GM12865 (cell line): ENCODE results near the gene KLRG1.

Experiments used
- DNase-seq: peaks from one replicate; pipeline ENCODE4 v3.0.0; 2010; ENCODE audit warnings: low read depth
- H3K4me3 ChIP-seq: 2 replicates; pipeline ENCODE4 v1.5.1; 2011; ENCODE audit warnings: mild to moderate bottlenecking, low read depth, low read length, control low read depth
- TF ChIP-seq, protein P1 (sequence below): IDR thresholded peaks from 2 replicates; pipeline ENCODE4 v1.5.1; 2011; ENCODE audit warnings: low read length, control low read depth, low read depth, inconsistent platforms; ENCODE audit not compliant: insufficient read depth; ENCODE audit errors: missing control alignments

KLRG1 gene

GRCh38 chr12:9037431-9037830, 48.1 kb downstream of the KLRG1 start:
- TF ChIP-seq, protein P1, sequence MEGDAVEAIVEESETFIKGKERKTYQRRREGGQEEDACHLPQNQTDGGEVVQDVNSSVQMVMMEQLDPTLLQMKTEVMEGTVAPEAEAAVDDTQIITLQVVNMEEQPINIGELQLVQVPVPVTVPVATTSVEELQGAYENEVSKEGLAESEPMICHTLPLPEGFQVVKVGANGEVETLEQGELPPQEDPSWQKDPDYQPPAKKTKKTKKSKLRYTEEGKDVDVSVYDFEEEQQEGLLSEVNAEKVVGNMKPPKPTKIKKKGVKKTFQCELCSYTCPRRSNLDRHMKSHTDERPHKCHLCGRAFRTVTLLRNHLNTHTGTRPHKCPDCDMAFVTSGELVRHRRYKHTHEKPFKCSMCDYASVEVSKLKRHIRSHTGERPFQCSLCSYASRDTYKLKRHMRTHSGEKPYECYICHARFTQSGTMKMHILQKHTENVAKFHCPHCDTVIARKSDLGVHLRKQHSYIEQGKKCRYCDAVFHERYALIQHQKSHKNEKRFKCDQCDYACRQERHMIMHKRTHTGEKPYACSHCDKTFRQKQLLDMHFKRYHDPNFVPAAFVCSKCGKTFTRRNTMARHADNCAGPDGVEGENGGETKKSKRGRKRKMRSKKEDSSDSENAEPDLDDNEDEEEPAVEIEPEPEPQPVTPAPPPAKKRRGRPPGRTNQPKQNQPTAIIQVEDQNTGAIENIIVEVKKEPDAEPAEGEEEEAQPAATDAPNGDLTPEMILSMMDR = no peak

GRCh38 chr12:9039397-9039977, 50.1 kb downstream of the KLRG1 start:
- peak; percentile 55 for DNase-seq
- TF ChIP-seq, protein P1 = peak; percentile 62
- H3K4me3 ChIP-seq = no peak overlapping the region

More at GRCh38 chr12:9037431-9037830, 48.1 kb downstream of the KLRG1 start:
- no peak overlapping the region for H3K4me3 ChIP-seq
- no peak for DNase-seq

DNA sequence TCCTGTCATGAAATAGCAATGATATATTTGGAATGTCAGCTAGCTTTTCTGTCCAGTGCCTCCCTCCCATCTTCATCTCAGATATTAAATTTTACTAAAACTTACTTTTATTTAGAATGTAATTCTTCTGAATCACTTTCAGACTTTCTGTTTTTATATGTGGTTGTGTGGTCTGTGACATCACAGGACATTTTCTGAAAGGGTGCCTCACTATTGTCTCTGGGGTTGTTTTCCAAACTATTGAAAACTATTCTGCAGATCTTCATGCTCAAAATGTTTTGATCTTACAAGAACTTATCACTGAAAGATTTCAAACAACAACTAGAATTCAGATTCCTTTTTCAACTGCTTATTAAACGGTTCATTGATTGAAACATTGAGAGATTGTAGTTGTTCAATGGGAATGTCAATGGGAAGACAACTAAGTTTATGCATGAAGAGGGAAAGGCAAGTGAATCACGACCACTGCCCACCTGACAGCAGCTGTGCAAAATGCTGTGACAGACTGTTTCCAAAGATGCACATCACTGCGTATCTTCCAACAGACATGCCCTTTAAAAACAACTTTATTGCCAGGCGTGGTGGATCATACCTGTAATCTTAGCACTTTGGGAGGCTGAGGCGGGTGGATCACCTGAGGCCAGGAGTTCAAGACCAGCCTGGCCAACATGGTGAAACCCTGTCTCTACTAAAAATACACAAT, 51.3 kb downstream of the KLRG1 start:
- H3K4me3 ChIP-seq = no peak overlapping the region
- TF ChIP-seq, protein P1 = no peak
- DNase-seq = no peak

GRCh38 chr12:9041321-9041720, 52.0 kb downstream of the KLRG1 start:
- no peak for DNase-seq
- TF ChIP-seq, protein P1 = no peak
- no peak overlapping the region for H3K4me3 ChIP-seq

- no peak for DNase-seq
- no peak overlapping the region for H3K4me3 ChIP-seq
- TF ChIP-seq, protein P1 = no peak
Observed at GRCh38 chr12:9043766-9044165, 54.4 kb downstream of the KLRG1 start.

- H3K4me3 ChIP-seq = no peak overlapping the region
- no peak for DNase-seq
- TF ChIP-seq, protein P1 = no peak
Observed at GRCh38 chr12:9047105-9047504, 57.8 kb downstream of the KLRG1 start.
